ENCODE data around the gene SLC16A14. TPM values are rescaled to one million over a fixed set of nuclear protein-coding genes. Genes with fewer than 3 reads are reported as not detected.
A peak's percentile ranks its signal among the peaks of the same experiment; 100 is the strongest.

Gene SLC16A14
- polyA plus RNA-seq, 2 donors = 2.0 to 2.6 TPM

- Histone ChIP-seq H3K9me3 (ENCODE audit: control insufficient read depth in 2 of 2, insufficient read depth in 1 of 2, low read depth in 1 of 2, low read length in 1 of 2) (no peaks in the 10 kb centered on the region), H3K27ac (ENCODE audit: low read depth in 2 of 2, low read length in 1 of 2) (no peak overlapping the region), H3K4me1 (ENCODE audit: control insufficient read depth in 2 of 2, insufficient read depth in 2 of 2, low read length in 1 of 2) (peaks cover 3 to 4% of the 10 kb centered on the region in 2 donors), H3K4me3 (ENCODE audit: low read depth in 1 of 2, low read length in 2 of 2) (no peak overlapping the region), H3K36me3 (ENCODE audit: control insufficient read depth in 2 of 2, insufficient read depth in 2 of 2, low read length in 1 of 2) (no peaks in the 10 kb centered on the region), H3K27me3 (ENCODE audit: control insufficient read depth in 1 of 2, insufficient read depth in 2 of 2, low read length in 2 of 2) (no peaks in the 10 kb centered on the region)
- WGBS, 2 donors = 94 to 97% methylated on average over 7 of the region's 7 CpGs
These were observed 2.7 kb upstream of the SLC16A14 start for GRCh38 chr2:230071421-230071820.

DNA sequence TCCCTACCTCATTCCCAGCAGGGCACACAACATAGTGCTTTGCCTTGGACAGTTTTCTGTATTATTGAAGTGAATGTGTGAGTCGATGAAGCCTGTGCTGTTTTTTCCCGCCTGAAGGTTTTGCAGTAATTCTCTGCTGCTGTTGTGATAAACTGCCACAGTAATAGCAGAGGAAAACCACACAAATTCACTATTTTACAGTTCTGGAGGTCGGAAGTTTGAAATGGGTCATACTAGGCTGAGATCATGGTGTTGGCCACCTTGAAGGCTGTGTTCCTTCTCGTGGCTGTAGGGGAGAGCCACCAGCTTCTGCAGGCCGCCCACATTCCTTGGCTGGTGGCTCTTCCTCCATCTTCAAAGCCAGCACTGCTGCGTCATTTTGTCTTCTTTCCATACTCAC, 678 bp upstream of the SLC16A14 start:
- Histone ChIP-seq H3K27me3 (ENCODE audit: control insufficient read depth in 1 of 2, insufficient read depth in 2 of 2, low read length in 2 of 2) (no peaks in the 10 kb centered on the region), H3K9me3 (ENCODE audit: control insufficient read depth in 2 of 2, insufficient read depth in 1 of 2, low read depth in 1 of 2, low read length in 1 of 2) (no peaks in the 10 kb centered on the region), H3K27ac (ENCODE audit: low read depth in 2 of 2, low read length in 1 of 2) (no peak overlapping the region), H3K36me3 (ENCODE audit: control insufficient read depth in 2 of 2, insufficient read depth in 2 of 2, low read length in 1 of 2) (no peaks in the 10 kb centered on the region), H3K4me1 (ENCODE audit: control insufficient read depth in 2 of 2, insufficient read depth in 2 of 2, low read length in 1 of 2) (peaks cover 3 to 4% of the 10 kb centered on the region in 2 donors), H3K4me3 (ENCODE audit: low read depth in 1 of 2, low read length in 2 of 2) (no peak overlapping the region)
- WGBS, 2 donors = 88 to 90% methylated on average over 6 of the region's 6 CpGs

DNA sequence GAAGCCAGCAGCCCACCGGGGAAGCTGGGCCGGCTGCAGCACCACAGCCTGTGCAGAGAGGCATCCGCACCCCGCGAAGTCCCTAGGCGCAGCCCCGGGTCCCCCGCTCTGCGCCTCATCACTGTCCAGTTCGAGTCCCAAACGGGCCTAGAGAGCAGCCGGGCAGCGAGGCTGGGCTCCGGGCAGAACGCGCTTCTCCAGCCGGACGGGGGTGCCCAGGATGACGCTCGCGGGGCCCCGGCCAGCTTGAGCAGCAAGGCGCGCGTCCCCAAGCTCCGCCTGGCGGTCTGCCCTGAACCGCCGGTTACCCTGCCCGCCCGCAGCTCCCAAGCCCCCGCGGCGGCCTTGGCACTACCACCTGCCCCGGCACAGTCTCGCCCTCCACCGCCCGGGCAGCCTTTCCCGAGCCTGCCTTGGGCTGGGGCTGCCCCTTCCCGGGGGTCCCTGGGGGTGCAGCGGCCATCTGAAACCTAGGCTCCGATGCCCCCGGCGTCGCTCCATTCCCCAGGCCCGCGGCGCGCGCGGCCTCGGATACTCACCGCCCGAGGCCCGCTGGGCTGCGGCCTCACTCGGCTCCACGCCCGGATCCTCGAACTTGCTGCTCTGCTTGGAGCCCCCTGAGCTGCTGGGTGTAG, 591 bp downstream of the SLC16A14 start:
- peak overlapping the region; percentile 71 to 75 for H3K4me3 ChIP-seq (ENCODE audit: low read depth in 1 of 2, low read length in 2 of 2)
- no peaks in the 10 kb centered on the region for H3K36me3 ChIP-seq (ENCODE audit: control insufficient read depth in 2 of 2, insufficient read depth in 2 of 2, low read length in 1 of 2)
- 0 to 1% methylated on average over 58 to 60 of the region's 60 CpGs for WGBS, 2 donors
- peaks cover 3 to 4% of the 10 kb centered on the region in 2 donors for H3K4me1 ChIP-seq (ENCODE audit: control insufficient read depth in 2 of 2, insufficient read depth in 2 of 2, low read length in 1 of 2)
- H3K27ac ChIP-seq (ENCODE audit: low read depth in 2 of 2, low read length in 1 of 2) = peak overlapping the region; percentile 76 to 78
- no peaks in the 10 kb centered on the region for H3K9me3 ChIP-seq (ENCODE audit: control insufficient read depth in 2 of 2, insufficient read depth in 1 of 2, low read depth in 1 of 2, low read length in 1 of 2)
- H3K27me3 ChIP-seq (ENCODE audit: control insufficient read depth in 1 of 2, insufficient read depth in 2 of 2, low read length in 2 of 2) = no peaks in the 10 kb centered on the region

GRCh38 chr2:230060672-230061293, 7.9 kb downstream of the SLC16A14 start:
- no peaks in the 10 kb centered on the region for H3K4me1 ChIP-seq (ENCODE audit: control insufficient read depth in 2 of 2, insufficient read depth in 2 of 2, low read length in 1 of 2)
- 84 to 89% methylated on average over 3 of the region's 3 CpGs for WGBS, 2 donors
- no peaks in the 10 kb centered on the region for H3K27me3 ChIP-seq (ENCODE audit: control insufficient read depth in 1 of 2, insufficient read depth in 2 of 2, low read length in 2 of 2)
- no peaks in the 10 kb centered on the region for H3K9me3 ChIP-seq (ENCODE audit: control insufficient read depth in 2 of 2, insufficient read depth in 1 of 2, low read depth in 1 of 2, low read length in 1 of 2)
- no peak overlapping the region for H3K27ac ChIP-seq (ENCODE audit: low read depth in 2 of 2, low read length in 1 of 2)
- no peak overlapping the region for H3K4me3 ChIP-seq (ENCODE audit: low read depth in 1 of 2, low read length in 2 of 2)
- H3K36me3 ChIP-seq (ENCODE audit: control insufficient read depth in 2 of 2, insufficient read depth in 2 of 2, low read length in 1 of 2) = no peaks in the 10 kb centered on the region

GRCh38 chr2:230053753-230054478, 14.8 kb downstream of the SLC16A14 start:
- no peak overlapping the region for H3K4me3 ChIP-seq (ENCODE audit: low read depth in 1 of 2, low read length in 2 of 2)
- H3K27ac ChIP-seq (ENCODE audit: low read depth in 2 of 2, low read length in 1 of 2) = peak overlapping the region; percentile 11 to 33
- H3K36me3 ChIP-seq (ENCODE audit: control insufficient read depth in 2 of 2, insufficient read depth in 2 of 2, low read length in 1 of 2) = no peaks in the 10 kb centered on the region
- no peaks in the 10 kb centered on the region for H3K27me3 ChIP-seq (ENCODE audit: control insufficient read depth in 1 of 2, insufficient read depth in 2 of 2, low read length in 2 of 2)
- no peaks in the 10 kb centered on the region for H3K9me3 ChIP-seq (ENCODE audit: control insufficient read depth in 2 of 2, insufficient read depth in 1 of 2, low read depth in 1 of 2, low read length in 1 of 2)
- no peaks in the 10 kb centered on the region for H3K4me1 ChIP-seq (ENCODE audit: control insufficient read depth in 2 of 2, insufficient read depth in 2 of 2, low read length in 1 of 2)
- WGBS, 2 donors = 66 to 74% methylated on average over 2 of the region's 2 CpGs

GRCh38 chr2:230052299-230052698, 16.4 kb downstream of the SLC16A14 start:
- Histone ChIP-seq H3K9me3 (ENCODE audit: control insufficient read depth in 2 of 2, insufficient read depth in 1 of 2, low read depth in 1 of 2, low read length in 1 of 2) (no peaks in the 10 kb centered on the region), H3K27me3 (ENCODE audit: control insufficient read depth in 1 of 2, insufficient read depth in 2 of 2, low read length in 2 of 2) (no peaks in the 10 kb centered on the region), H3K4me1 (ENCODE audit: control insufficient read depth in 2 of 2, insufficient read depth in 2 of 2, low read length in 1 of 2) (no peaks in the 10 kb centered on the region), H3K36me3 (ENCODE audit: control insufficient read depth in 2 of 2, insufficient read depth in 2 of 2, low read length in 1 of 2) (no peaks in the 10 kb centered on the region), H3K4me3 (ENCODE audit: low read depth in 1 of 2, low read length in 2 of 2) (no peak overlapping the region), H3K27ac (ENCODE audit: low read depth in 2 of 2, low read length in 1 of 2) (no peak overlapping the region)
- 72 to 76% methylated on average over 2 of the region's 2 CpGs for WGBS, 2 donors

DNA sequence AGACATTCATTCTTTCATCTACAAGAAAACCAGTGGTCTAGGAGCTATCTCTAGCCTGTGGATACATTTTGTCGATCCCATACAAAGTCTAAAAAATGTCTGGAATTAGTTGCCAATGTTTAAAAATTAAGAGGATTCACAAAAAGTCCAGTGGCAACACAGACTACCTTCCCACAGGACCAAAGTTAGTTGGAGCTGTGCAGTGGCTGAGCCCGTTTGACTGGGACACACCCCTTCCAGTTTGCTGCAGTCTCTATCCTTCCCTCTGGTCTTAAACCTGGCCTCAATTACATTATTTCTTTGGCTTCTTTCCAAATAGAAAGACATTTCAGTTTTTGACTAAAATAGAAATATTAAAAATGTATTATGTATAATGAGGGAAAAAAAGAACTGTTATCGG, 18.6 kb downstream of the SLC16A14 start:
- H3K36me3 ChIP-seq (ENCODE audit: control insufficient read depth in 2 of 2, insufficient read depth in 2 of 2, low read length in 1 of 2) = peaks cover 0 to 2% of the 10 kb centered on the region in 2 donors
- H3K4me3 ChIP-seq (ENCODE audit: low read depth in 1 of 2, low read length in 2 of 2) = no peak overlapping the region
- WGBS, 2 donors = 60 to 67% methylated on average over 3 of the region's 3 CpGs
- H3K27me3 ChIP-seq (ENCODE audit: control insufficient read depth in 1 of 2, insufficient read depth in 2 of 2, low read length in 2 of 2) = no peaks in the 10 kb centered on the region
- no peak overlapping the region for H3K27ac ChIP-seq (ENCODE audit: low read depth in 2 of 2, low read length in 1 of 2)
- H3K9me3 ChIP-seq (ENCODE audit: control insufficient read depth in 2 of 2, insufficient read depth in 1 of 2, low read depth in 1 of 2, low read length in 1 of 2) = no peaks in the 10 kb centered on the region
- no peaks in the 10 kb centered on the region for H3K4me1 ChIP-seq (ENCODE audit: control insufficient read depth in 2 of 2, insufficient read depth in 2 of 2, low read length in 1 of 2)

DNA sequence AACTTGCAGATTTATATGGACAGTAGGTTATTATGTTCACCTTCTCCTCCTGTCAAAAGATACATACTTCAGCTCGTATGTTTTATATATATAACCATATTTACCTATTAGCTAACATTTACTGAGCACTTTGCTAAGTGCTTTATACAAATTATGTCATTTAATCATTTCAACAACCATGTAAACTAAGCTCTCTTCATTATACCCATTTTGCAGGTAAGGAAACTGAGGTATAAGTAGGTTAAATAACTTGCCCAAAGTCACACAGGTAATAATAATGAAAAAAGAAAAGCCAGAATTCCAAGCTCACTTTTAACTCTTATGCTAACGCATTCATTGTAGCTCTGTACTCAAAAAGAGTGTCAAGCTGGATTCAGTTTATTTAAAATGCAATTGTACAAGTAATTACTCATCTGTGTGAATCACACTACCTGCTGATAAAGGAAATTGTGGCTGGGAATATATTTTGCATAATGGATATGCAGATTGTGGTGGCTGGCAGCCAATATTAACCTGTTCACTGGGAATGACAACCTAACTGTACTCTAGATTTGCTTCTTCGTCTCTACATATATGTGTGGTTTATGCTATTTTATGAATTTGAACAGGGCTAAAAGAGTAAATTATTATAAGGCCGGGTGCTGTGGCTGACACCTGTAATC, 20.6 kb downstream of the SLC16A14 start:
- H3K27me3 ChIP-seq (ENCODE audit: control insufficient read depth in 1 of 2, insufficient read depth in 2 of 2, low read length in 2 of 2) = no peaks in the 10 kb centered on the region
- peaks cover 0 to 2% of the 10 kb centered on the region in 2 donors for H3K36me3 ChIP-seq (ENCODE audit: control insufficient read depth in 2 of 2, insufficient read depth in 2 of 2, low read length in 1 of 2)
- no peaks in the 10 kb centered on the region for H3K9me3 ChIP-seq (ENCODE audit: control insufficient read depth in 2 of 2, insufficient read depth in 1 of 2, low read depth in 1 of 2, low read length in 1 of 2)
- H3K4me1 ChIP-seq (ENCODE audit: control insufficient read depth in 2 of 2, insufficient read depth in 2 of 2, low read length in 1 of 2) = no peaks in the 10 kb centered on the region
- H3K27ac ChIP-seq (ENCODE audit: low read depth in 2 of 2, low read length in 1 of 2) = no peak overlapping the region
- WGBS, 2 donors = 72 to 77% methylated on average over 4 of the region's 4 CpGs
- no peak overlapping the region for H3K4me3 ChIP-seq (ENCODE audit: low read depth in 1 of 2, low read length in 2 of 2)

- 97 to 98% methylated on average over 16 of the region's 16 CpGs for WGBS, 2 donors
- H3K27me3 ChIP-seq (ENCODE audit: control insufficient read depth in 1 of 2, insufficient read depth in 2 of 2, low read length in 2 of 2) = no peaks in the 10 kb centered on the region
- H3K36me3 ChIP-seq (ENCODE audit: control insufficient read depth in 2 of 2, insufficient read depth in 2 of 2, low read length in 1 of 2) = peaks cover 0 to 2% of the 10 kb centered on the region in 2 donors
These were observed 22.2 kb downstream of the SLC16A14 start for GRCh38 chr2:230046491-230046890.

More at GRCh38 chr2:230046491-230046890, 22.2 kb downstream of the SLC16A14 start:
- Histone ChIP-seq H3K4me1 (ENCODE audit: control insufficient read depth in 2 of 2, insufficient read depth in 2 of 2, low read length in 1 of 2) (no peaks in the 10 kb centered on the region), H3K4me3 (ENCODE audit: low read depth in 1 of 2, low read length in 2 of 2) (no peak overlapping the region), H3K27ac (ENCODE audit: low read depth in 2 of 2, low read length in 1 of 2) (no peak overlapping the region), H3K9me3 (ENCODE audit: control insufficient read depth in 2 of 2, insufficient read depth in 1 of 2, low read depth in 1 of 2, low read length in 1 of 2) (no peaks in the 10 kb centered on the region)

Data from esophagus (tissue), 2 donors.